Left lobe of liver (tissue), 2 donors: ENCODE measurements around the gene GDNF. TPM values are rescaled to one million over a fixed set of nuclear protein-coding genes. Genes with fewer than 3 reads are reported as not detected.

Source experiments
- ATAC-seq: fragments of 200-7000 bp; cut with Tn5 transposase; one replicate; pipeline ENCODE4 v1.9.1; 2020; ENCODE audit warnings: mild to moderate bottlenecking, moderate library complexity
- DNase-seq: peaks from one replicate; pipeline ENCODE4 v3.0.0-alpha.2; 2020; ENCODE audit warnings: low spot score
- total RNA-seq: library from RNA; stranded (reverse); gene quantifications from one replicate; pipeline ENCODE4 v1.2.1, GENCODE V29; 2021
- donor health status: DM: no; HTN: no; CAD: no; lungs with moderate emphysema.
- donor health status: DM: no; HTN: yes; CAD: no.

GDNF gene
- total RNA-seq, 1 donor from 2014 or later, result 0.18 TPM

DNA sequence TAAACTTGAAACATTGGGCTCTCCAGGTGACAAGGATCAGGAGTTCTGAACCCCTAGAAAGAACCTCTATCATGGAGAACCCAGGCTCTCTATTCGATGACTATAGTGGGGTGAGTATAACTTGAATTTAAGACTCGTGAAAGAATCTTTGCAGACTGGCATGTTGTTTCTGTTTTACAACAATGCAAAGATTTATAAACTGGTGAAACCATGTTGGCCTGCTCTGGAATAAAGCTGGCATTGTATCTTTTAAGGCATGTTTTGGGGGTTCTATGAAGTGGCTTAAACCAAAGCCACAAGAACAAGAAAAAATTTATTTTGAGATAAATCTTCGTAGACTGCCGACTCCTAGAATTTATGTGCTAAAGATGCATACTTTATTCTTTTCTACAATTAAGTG, 9.8 kb upstream of the GDNF start:
- ATAC-seq (no peak), DNase-seq (no peak)

DNA sequence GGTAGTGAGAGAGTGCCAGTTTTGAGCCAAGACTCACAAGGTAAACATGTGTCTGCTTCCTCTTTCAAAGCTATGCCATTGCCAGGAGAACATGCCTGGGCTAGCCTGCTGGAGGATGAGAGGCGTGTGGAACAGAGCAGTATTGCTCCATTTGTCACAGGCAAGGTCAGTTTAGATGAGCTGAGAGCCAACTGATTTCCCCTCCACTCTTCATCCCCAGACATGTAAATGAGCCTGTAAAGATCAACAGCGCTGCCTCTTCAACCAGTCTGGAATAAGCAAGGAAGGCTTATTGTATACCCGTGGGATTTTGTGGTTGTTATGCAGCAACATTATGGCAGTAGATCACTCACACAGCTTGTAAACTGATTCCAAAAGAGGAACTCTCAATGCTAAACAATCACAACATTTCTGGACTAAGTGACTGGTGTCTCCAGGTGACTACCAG, 8.2 kb upstream of the GDNF start:
- DNase-seq (no peak), ATAC-seq (peak; percentile 55)

DNA sequence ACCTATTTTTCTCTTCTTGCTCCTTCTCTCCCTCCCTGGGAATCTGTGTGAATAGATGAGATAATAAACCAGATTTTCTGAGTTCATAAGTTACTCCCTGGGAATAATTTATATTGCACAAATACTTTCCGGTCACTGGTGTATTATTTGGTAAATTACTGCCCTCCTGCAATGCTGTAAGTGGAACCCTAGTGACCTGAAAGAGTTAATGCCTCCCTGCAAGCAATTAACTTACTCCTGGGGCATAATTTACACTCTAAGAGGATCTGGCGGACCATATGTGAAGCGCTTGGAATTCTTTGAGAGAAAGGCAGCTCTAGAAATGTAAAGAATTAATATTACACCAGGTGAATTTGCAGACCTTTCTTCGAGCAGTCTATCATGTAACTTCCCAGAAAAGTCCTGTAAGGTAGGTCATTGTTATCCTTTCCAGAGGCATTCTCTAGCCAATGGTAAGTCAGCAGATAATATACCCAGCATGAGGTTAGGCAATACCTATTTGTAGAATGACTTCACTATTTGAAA, 7.0 kb upstream of the GDNF start:
- ATAC-seq (no peak), DNase-seq (no peak)

DNA sequence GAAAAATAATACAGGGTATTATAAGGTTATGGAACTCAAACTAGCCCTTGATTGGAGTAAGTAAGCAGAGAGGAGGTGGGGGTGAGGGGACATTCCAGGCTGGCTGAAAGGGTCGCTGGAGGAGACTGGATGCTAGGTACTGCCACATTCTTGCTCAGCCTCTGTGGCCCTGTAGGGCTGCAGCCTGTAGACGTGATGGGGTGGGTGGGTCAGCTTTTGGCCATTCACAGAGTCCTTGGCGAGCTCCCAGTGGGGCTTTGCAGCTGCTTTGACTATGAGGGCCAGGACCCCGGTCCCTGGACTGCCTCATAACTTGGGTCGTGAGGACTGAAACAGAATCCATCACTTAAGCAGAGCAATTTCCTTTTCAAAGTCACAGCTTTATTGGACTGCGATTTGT, 4.2 kb upstream of the GDNF start:
- DNase-seq (no peak), ATAC-seq (no peak)

DNA sequence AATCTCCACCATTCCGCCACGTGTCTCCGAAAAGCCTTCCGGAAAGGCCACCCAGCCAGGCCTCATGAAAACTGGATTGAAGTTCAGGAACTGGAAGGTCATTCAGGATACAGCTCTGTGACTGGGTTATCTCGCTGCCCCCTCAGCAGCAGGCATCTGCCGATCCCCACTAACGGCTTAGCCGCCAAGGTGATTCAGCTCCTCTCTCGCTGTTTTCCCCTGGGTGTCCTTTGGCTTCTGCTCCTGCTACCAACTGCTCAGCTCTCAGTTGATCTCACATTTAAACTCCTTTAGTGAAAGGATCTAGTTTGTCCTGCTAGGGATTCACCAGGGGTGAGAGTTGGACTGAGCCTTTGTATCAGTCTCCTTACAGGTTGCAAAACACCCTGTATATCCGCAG, 2.2 kb upstream of the GDNF start:
- no peak for ATAC-seq
- no peak for DNase-seq

DNA sequence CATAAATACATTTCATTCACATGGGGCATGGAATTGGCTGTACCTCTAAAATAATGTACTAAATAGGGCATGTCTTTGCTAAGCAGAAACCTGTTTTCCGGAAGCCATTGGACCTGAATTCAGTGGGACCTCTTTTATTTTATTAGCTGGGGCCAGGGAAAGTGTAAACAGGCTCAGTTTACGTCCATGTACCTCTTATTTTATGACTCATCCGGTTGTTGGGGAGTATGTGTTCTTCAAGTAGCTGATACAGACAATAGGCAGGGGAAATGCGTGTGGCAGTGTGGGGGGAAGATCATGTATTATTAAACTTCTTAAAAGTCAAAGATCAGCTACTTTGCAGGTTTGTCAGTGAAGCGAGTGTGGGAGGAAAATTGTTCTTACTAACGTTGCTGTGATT, 1.4 kb upstream of the GDNF start:
- ATAC-seq (no peak), DNase-seq (no peak)

DNA sequence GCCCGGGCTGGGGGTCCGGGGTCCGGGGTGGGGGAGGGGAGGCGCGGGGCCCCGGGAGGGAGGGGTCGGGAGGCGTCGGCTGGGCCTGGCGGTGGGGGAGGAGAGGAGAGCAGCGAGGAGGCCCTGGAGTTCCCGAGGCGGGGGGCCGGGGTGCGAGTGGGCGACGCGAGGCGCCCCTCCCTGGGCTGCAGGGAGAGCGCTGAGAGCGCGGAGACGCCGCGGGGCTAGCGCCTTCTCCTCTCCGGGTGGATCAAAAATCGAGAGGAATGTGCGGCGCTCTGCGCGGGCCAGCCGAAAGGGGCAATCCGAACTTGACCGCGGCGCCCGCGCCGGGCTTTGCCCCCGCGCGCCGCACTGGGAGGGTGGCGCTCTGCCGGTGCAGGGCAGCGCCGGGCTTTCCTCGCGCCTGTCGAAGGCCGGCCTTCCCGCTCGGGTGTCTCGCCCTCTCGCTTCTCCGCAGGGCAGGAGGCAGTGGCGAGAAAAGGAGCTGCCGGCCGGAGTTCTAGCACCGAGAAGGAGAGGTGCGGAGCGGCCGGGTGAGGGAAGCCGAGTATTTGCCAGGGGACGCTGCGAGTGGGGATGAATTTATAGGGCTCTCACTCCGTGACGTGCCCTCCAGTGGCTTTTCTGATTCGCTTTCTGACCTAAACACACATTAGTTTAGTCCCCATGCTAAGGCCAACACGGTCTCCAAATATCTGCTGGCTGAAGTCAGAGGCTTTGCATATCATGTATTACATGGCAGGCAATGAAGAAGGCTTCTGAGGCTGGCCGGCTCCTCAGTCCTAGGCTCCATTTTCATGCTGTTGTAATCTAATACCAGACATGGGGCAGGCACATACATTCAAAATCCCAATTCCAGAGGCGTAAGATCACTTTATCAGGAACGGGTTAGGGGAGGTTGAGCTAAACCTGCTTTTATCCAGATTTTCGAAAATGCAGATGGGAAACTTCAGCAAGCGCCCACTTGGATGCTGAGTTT, 503 bp upstream of the GDNF start:
- DNase-seq (peak; percentile 55), ATAC-seq (peak; percentile 67)

DNA sequence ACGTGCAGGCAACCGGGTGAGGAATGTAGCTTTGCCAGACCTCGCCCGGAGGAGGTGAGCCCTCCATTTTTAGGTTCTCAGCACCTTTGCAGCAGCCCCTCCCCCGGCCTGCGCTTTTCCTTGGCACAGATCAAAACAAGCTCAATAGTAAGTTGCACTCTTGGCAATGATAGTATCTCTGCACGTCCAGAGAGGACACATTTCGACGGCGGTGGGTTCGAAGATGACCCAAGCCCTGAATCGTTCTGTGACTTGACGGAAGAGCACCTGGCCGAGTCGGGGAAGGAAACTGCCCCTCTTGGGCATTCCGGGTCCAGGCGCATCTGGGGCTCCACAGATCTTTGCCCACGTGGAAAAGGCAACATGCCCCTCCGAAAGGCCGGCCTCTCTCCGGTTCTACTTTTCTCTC, 904 bp downstream of the GDNF start:
- DNase-seq (no peak), ATAC-seq (no peak)

DNA sequence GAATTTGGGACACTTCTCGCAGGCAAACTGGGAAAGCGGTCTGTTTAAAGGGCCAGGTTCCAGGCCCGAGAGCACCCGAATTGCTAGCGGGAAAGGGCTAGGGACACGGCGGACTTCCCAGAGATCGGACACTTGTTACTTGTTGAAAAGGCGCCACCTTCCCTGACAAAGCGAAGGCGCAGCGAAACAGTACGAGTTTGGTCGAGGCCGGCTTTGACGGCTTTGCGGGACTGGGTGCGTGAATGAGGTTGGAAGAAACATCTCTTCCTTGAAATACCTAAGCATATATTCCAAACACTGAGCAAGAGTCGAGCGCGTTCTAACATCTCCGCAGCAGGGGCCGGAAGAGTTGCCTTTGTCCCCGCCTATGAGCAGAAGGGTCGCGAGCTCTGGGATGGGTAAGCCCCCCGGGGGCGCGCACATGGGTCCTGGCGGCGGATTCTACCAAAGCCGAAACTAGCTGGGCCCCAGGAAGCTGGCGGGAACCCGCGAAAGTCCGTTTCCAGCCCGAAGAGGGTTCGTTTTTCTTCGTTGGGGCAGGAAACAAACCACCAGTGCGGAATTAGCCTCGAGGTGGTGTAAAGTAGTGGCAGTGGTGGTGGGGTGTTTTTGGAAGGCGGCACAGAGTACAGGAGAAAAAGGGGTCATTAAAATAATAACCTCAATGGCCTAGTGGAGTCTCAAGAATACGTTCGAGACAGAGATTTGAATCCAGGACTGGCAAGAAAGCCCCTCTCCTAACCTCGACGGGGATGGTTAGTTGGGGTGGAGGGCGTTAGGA, 1.5 kb downstream of the GDNF start:
- DNase-seq (no peak), ATAC-seq (peak; percentile 3)

DNA sequence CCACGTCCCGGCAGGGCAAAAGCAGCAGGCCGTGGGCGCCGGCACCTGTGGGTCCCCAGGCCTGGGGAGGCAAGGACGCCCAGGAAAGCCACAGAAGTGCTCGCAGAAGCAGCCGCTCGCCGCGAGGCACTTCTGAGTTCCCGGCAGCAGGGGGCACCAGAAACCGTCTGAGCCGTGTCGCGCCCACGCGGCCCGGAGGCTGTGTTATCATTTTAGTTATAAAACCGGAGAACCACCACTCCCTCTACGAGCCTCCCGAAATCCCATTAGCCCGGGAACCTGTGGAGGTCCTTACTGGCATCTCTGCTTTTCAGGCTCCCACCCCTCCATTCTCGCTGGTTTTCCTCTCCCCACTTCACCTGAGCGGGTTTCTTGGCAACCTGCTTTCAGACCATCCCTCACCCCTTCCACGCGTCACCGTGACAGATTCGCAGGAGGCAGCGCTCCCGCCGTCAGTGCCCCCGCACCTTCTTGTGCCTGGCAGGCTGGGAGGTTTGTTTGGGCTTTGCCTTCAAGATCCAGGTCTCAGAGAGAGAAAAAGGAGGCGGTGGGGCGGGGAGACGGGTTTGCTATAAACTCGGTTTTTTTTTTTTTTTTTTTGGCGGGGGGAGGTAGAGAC, 2.3 kb downstream of the GDNF start:
- peak; percentile 86 for ATAC-seq
- DNase-seq, result peak; percentile 81

DNA sequence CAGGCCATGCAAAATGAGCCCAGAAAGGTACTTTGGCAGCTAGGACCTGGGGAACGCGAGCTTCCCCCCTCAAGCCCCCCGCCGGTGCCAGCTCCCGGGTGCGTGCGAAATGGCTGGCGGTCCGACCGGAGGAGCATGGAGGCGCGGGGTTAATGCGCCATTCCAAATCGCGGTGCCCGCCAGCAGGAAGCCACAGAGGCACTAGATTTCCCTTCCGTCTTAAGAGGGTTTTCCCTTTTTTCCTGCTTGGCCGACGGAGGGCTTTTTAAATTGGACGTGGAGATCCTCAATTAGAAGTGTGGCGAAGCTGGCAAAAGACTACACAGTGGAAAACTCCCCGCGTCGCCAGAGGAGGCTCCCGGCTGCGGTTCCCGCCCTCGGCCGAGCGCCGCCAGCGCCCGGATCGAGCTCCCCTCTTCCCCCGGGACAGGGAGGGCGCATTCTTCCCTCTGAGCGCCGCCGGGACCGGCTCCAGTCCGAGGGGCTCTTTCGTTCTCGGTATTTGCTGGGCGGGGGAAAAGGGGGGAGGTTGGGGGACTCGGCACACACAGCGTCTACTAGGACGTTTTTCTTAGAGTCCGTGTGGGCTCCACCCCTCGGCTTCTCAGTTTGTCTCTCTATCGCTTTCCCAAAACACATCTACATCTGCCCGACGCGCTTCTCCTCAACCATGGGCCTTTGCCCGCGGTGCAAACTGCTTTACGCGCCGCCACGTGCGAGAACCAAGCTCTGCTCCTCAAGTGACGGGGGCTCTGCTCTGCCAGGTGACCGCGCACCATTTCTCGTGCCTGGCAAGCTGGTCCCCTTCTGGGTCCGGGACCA, 3.0 kb downstream of the GDNF start:
- DNase-seq (no peak), ATAC-seq (peak; percentile 47)

DNA sequence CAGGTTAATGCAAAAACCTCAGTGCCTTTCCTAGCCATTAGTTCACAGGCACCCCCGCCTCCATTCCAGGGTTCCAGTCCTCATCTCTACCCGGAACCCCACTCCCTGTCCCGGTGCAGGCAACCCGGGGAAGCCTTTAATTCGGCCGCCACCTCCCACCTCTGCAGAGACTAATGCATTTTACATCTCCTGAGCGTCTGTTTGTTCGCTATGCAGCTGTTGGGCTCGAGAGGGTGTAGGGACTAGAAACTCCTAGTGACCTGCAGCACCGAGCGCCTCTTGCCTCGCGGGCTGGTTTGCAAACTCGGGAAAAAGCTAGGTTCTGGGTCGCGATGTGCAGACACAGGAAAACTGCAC, 3.6 kb downstream of the GDNF start:
- ATAC-seq (no peak), DNase-seq (no peak)

DNA sequence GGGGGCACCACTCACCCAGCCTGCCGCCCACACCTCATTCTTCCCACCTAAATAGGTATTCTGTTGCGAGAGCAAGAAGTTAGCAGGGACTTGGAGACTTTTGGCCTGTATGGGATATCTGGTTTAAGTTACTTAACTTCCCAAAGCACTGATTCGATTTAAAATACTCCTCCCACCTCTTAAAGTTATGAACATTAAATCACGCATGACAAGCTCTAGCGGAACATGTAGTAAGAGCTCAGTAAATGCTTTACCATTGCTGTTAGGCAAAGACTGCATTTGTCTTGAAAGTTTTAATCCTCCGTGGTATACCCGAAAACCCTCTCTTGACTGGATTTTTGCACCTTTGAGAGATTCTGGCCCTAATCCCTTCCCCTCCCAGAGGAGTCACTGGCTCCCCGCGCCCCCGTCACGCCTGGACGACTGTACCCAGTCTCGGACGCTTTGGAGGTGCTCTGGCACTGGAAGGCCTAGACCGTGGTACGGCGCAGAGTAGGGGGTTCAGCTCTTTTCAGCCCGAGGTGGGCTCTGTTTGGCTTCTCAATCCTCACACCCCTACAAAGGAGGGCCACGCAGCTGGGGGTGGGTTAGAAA, 4.4 kb downstream of the GDNF start:
- DNase-seq (no peak), ATAC-seq (no peak)

DNA sequence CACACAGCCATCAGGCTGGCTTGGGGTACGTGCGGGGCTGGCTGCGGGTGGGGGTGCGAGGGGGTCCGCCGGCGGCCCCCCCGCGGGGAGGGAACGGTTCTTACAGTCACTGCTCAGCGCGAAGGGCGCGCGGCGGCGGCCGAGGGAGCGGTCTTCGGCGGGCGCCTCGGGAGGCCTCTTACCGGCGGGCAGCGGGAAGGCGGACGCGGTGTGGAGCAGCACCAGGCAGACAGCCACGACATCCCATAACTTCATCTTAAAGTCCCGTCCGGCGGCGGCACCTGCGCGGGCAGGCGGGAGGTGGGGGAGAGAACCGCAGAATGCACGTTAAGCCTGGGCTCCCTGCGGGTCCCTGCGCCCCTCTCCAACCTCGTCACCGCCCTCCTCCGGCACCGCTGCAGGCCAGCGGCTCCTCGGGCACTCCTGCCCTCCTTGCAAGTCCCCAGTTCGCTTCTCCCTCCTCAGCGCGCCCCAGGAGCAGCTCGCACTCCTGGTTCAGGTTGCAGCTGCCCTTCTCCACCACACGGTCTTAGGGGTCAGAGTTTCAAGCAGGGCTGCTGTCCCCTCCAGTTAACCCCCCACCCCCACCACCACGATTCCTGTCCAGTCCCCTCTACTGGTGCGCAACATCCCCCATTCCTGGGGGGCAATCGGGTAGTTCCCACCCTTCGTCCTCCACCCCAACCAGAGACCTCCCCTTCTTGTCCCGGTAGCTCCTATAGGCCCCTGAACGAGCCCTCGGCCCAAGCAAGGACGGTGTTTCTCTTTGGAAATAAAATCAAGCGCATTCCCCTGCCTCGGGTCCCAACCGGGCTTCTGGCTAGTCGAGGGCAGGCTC, 5.1 kb downstream of the GDNF start:
- DNase-seq (no peak), ATAC-seq (no peak)

DNA sequence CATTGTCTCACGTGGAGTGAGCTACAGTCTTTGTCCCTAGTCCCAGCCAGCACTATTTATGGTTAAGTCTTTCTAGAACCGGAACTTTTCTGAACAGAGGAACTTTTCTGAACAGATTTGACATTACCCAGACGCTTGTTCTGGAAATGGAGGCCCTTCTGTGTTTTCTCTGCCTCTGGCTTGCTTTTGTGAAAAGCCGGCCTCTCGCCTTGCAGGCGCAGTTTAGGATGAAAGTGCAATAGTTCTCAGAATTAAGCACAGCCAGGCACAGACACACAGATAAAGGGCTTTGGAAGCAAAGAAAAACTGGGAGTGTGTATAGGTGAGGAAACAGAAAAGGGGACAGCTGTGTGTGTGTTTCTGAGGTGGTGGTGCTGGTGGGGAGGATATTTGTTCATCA, 5.9 kb downstream of the GDNF start:
- DNase-seq, result no peak

DNA sequence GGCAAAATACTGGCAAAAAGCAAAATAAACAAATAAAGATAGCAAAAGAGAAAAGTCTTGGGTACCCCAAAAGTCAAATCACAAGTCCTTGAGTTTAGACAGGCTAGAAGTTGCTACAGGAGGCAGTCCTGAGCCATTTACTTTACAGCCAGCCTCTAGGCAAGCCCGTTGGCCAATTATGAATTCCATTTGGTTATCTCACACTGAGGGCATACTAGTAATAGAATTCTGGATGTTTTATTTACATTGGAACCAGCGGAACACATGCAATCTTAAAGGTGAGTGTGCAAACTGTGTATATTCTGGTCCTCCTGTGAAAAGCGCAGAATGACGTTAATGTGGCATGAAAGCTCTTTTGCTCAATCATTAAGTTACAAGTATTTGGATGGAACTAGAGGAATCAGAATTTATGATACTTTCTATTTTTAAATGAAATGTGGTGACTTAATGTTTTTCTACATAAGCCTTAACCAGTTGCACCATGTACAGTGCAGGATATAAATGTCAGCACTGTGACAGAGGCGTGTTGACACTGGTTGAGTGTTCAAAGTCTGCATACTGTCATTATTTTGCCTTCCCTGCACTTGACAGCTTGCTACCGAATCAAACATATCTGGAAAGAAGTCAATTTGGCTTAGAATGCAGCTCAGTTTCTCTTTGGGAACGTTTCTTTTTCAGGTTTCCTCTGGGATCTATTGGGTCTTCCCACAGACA, 7.9 kb downstream of the GDNF start:
- ATAC-seq (peak; percentile 62), DNase-seq (no peak)

More for the DNA sequence above, 5.9 kb downstream of the GDNF start:
- no peak for ATAC-seq

DNA sequence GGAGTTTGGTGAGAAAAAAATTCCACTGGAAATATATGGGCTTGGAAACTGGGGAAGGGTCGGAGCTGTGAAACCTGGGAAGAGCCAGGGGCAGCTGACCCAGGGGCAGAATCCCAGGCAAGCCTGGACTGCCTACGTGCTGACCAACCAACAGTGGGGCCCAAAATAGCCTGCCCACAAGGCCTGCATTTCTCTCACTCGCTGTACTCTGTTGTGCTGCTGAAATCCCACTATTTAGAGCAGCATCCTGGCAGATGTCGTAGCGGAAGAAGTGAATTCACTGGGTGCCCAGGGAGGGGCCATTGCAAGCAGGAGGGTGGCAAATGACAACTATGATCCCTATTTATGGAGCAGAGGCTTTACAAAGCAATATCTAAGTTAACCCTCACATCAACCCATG, 9.5 kb downstream of the GDNF start:
- no peak for DNase-seq
- no peak for ATAC-seq

DNA sequence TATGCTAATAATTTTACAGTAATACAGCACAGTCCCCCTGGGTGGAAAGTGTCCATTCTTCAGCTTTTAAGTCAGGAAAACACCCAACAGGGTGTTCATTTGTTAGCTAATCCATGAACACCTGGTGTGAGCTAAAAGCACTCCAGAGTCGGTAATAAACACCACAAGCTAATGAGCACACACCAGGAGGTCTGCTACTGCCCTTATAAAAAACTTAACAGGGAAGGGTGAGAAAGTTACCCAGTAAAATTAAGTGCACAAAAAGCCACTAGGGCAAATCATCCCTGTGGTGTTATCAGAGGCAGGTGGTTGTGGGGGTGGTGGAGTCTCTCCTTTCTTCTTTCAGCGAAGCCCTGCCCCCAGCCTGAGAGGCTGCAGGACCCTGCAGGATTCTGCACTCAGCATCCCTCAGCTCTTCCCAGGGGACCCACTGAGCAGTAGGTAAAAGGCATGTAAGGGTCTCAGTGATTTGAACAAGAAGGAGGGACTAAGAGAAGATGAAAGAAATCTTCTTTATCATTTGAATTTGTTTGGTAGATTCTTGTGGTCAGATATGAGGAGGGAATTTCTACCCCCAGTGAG, 14.4 kb downstream of the GDNF start:
- DNase-seq (no peak), ATAC-seq (no peak)
